Measurements from ENCODE around the gene IL25. TPM values are rescaled to one million over a fixed set of nuclear protein-coding genes. Genes with fewer than 3 reads are reported as not detected.

IL25 gene
- total and polyA plus RNA-seq, 10 of the 15 experiments (the other 5 are each of a cell fraction or from before 2014, with no cell fraction given) = not detected

GRCh38 chr14:23339506-23340268, 32.9 kb upstream of the IL25 start (continued):
- no peak for TF ChIP-seq ATF3 (IDR thresholded peaks at IDR 0.05; ENCODE audit: borderline replicate concordance, extremely low read depth, low read depth, low read length)
- TF ChIP-seq BMI1 (IDR thresholded peaks at IDR 0.05; ENCODE audit: borderline replicate concordance) = no peak

DNA sequence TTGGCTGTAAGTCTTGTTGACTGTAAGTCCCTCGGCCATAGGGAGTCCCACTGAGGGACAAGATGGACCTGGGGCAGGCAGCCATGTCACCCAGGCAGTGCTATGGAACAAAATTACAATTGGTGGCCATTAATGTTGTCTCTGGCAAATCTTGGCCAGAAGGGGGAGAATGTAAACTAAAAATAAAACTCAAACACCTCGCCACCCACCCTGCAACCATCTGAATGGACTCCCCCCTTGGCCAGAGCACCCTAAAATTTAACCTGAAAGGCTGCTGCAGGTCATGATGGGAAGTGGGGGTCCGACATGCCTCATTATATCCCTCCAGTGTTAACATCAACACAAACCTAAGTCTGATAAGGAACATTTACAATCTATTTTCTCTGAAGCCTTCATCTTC, 28.1 kb upstream of the IL25 start:
- no peak overlapping the region for H3K9ac ChIP-seq (ENCODE audit: control insufficient read depth, insufficient read depth, low read length)
- no peak overlapping the region for H3K27ac ChIP-seq (ENCODE audit: control insufficient read depth, insufficient read depth)
- no peak overlapping the region for H3K4me2 ChIP-seq (ENCODE audit: control insufficient read depth, insufficient read depth)
- no peak for ATAC-seq
- SMC1A ChIA-PET (ENCODE audit: uncharacterized antibody, unreplicated experiment) = no interaction called here
- no peak for DNase-seq (ENCODE audit: low read depth, low spot score)
- H3K36me3 ChIP-seq (ENCODE audit: control insufficient read depth in 2 of 2, insufficient read depth in 2 of 2, low read length in 1 of 2) = no peaks in the 10 kb centered on the region
- intact Hi-C loops (cut with micrococcal nuclease; ENCODE audit: unreplicated experiment) (no loop called here), in situ Hi-C loops (cut with MboI) (no loop called here)
- H3K9me3 ChIP-seq (replicated peaks; ENCODE audit: control insufficient read depth, insufficient read depth, low read length) = no peaks in the 10 kb centered on the region; the same call in 2 of the 3 replicates
- POLR2A ChIA-PET = no interaction called here
- no peaks in the 10 kb centered on the region for H4K20me1 ChIP-seq (ENCODE audit: control insufficient read depth, insufficient read depth)
- H3K27me3 ChIP-seq (replicated peaks in 1 of 2; ENCODE audit: control insufficient read depth in 2 of 2, insufficient read depth in 2 of 2, low read length in 1 of 2) = no peaks in the 10 kb centered on the region; a peak in 2 of 4 replicates
- CTCF ChIA-PET = no interaction called here
- 2% methylated on average over 3 of the region's 3 CpGs for WGBS (ENCODE audit: insufficient coverage, insufficient replicate concordance, low lambda C conversion rate, missing lambda C conversion rate)
- no peaks in the 10 kb centered on the region for H3K4me1 ChIP-seq (ENCODE audit: control insufficient read depth, insufficient read depth, low read length)
- H2AFZ ChIP-seq (ENCODE audit: control insufficient read depth, low read depth, low read length) = no peak overlapping the region
- RAD21 ChIA-PET (ENCODE audit: unreplicated experiment) = no interaction called here
- no peak for FAIRE-seq
- no peak overlapping the region for H3K4me3 ChIP-seq
- H3K79me2 ChIP-seq (ENCODE audit: control insufficient read depth, insufficient read depth, low read length) = no peaks in the 10 kb centered on the region
- no TSS peak for BruUV-seq (replicated peaks)
- TF ChIP-seq SIN3A (IDR thresholded peaks at IDR 0.05; ENCODE audit: low read depth, low read length) (no peak), POLR2AphosphoS2 (IDR thresholded peaks at IDR 0.05; ENCODE audit: low read depth, low read length) (no peak), MTA2 (IDR thresholded peaks at IDR 0.05; ENCODE audit: low read depth) (no peak), TAF1 (IDR thresholded peaks at IDR 0.05; ENCODE audit: borderline replicate concordance, low read depth, low read length) (no peak), ZBED1 (IDR thresholded peaks at IDR 0.05; ENCODE audit: borderline replicate concordance) (no peak), LARP7 (IDR thresholded peaks at IDR 0.05) (no peak), SMARCA5 (IDR thresholded peaks at IDR 0.05) (no peak), NKRF (conservative IDR thresholded peaks at IDR 0.05) (no peak), ZNF384 (IDR thresholded peaks at IDR 0.05; ENCODE audit: borderline replicate concordance, low read depth, low read length) (no peak), NRF1 (conservative IDR thresholded peaks at IDR 0.05; ENCODE audit: low read depth, low read length) (no peak), MYC (IDR thresholded peaks at IDR 0.05; ENCODE audit: insufficient read depth, insufficient read length, insufficient replicate concordance, low read length, severe bottlenecking) (no peak)
- TF ChIP-seq, protein P1, sequence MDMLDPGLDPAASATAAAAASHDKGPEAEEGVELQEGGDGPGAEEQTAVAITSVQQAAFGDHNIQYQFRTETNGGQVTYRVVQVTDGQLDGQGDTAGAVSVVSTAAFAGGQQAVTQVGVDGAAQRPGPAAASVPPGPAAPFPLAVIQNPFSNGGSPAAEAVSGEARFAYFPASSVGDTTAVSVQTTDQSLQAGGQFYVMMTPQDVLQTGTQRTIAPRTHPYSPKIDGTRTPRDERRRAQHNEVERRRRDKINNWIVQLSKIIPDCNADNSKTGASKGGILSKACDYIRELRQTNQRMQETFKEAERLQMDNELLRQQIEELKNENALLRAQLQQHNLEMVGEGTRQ (IDR thresholded peaks at IDR 0.05; ENCODE audit: borderline replicate concordance, low read depth, low read length) = no peak
- TF ChIP-seq, protein P2, sequence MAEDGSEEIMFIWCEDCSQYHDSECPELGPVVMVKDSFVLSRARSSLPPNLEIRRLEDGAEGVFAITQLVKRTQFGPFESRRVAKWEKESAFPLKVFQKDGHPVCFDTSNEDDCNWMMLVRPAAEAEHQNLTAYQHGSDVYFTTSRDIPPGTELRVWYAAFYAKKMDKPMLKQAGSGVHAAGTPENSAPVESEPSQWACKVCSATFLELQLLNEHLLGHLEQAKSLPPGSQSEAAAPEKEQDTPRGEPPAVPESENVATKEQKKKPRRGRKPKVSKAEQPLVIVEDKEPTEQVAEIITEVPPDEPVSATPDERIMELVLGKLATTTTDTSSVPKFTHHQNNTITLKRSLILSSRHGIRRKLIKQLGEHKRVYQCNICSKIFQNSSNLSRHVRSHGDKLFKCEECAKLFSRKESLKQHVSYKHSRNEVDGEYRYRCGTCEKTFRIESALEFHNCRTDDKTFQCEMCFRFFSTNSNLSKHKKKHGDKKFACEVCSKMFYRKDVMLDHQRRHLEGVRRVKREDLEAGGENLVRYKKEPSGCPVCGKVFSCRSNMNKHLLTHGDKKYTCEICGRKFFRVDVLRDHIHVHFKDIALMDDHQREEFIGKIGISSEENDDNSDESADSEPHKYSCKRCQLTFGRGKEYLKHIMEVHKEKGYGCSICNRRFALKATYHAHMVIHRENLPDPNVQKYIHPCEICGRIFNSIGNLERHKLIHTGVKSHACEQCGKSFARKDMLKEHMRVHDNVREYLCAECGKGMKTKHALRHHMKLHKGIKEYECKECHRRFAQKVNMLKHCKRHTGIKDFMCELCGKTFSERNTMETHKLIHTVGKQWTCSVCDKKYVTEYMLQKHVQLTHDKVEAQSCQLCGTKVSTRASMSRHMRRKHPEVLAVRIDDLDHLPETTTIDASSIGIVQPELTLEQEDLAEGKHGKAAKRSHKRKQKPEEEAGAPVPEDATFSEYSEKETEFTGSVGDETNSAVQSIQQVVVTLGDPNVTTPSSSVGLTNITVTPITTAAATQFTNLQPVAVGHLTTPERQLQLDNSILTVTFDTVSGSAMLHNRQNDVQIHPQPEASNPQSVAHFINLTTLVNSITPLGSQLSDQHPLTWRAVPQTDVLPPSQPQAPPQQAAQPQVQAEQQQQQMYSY (CRISPR knock-in tag; IDR thresholded peaks at IDR 0.05) = no peak

All from GM12878 (cell line).